Measurements from ENCODE around the gene WRAP53.

Gene WRAP53

GRCh38 chr17:7684851-7685532 is 3.3 kb upstream of the WRAP53 start:
- DNase-seq: no peak

- DNase-seq: peak; percentile 65 to 83 (median 76)
Observed at GRCh38 chr17:7685533-7686221, 2.6 kb upstream of the WRAP53 start.

DNA sequence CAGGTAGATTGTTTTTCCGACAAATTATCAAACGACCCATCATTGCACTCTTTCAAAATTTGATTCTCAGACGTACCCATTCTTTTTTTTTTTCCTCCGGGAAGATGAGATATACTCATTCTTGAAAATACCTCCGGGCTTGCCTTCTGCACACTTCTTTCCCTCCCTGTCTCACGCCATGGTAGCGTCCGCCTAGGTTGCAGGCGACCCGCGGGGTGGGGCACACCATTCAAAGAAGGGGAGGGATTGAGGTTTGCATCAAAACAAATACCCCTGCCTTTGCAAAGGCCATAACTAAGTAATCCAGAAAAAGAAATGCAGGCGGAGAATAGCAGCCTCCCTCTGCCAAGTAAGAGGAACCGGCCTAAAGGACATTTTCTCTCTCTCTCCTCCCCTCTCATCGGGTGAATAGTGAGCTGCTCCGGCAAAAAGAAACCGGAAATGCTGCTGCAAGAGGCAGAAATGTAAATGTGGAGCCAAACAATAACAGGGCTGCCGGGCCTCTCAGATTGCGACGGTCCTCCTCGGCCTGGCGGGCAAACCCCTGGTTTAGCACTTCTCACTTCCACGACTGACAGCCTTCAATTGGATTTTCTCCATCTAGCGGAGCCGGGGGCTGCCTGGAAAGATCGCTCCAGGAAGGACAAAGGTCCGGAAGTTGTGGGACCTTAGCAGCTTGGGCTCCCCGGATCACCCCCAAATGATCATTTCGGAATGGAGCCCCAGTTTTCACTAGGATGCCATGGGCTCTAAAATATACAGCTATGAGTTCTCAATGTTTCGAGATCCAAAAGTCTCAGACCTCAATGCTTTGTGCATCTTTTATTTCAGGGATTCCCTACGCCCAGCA is 1.8 kb upstream of the WRAP53 start:
- DNase-seq: peak; percentile 65 to 76 (median 68)

- peak; percentile 62 to 77 (median 69) for DNase-seq
Observed at GRCh38 chr17:7687072-7687907, 987 bp upstream of the WRAP53 start, which contains the start of gene TP53. TSS of gene TP53 (minus strand) at chr17:7687490. CDS start at chr17:7676594, 10,896 bp downstream.

- DNase-seq: no peak
Observed at GRCh38 chr17:7688808-7689316, 585 bp downstream of the WRAP53 start.

DNA sequence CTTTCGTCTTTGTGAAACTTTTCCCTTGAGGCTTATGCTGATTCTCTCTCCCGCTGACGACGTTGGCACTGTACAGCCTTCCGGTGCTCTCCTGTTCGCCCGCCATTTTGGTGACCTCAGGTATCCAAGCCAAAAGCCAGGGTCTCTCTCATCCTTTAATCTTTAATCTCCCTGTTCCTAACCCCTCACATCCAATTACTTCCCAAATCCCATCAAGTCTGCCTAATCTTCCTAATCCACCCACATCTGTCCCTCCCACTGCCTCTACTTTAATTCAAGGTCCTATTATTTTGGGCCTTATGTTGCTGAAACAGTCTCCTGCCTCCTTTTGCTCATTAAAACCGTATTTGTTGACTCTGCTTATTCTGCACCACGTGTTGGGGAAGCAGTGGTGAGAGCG is 7.3 kb downstream of the WRAP53 start:
- no peak for DNase-seq

DNA sequence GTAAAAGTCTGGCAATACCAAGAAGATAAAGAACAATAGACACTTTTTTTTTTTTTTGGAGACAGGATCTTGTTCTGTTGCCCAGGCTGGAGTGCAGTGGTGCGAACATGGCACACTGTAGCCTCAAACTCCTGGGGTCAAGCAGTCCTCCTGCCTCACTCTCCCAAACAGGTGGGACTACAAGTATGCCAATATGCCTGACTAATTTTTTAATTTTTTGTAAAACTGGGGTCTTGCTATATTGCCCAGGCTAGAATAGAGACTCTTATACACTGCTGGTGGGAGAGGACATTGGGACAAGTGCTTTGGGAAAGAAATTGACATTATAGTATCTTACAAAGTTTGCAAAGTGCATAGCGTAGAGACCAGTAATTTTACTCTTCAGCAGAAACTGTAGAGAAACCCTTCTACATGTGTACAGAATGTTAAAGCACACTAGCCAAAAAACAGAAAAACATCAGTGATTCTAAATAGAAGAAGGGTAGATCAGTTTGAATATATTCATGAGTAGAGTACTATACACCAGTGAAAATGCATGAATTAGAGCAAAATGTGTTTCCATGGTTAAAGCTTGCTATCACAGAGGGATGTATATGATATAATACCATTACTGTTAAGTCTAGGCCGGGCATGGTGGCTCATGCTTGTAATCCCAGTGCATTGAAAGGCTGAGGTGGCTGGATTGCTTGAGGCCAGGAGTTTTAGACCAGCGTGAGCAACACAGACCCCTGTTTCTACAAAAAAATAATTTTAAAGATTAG is 9.7 kb downstream of the WRAP53 start:
- DNase-seq: no peak

GRCh38 chr17:7700510-7700909 is 12.2 kb downstream of the WRAP53 start:
- no peak for DNase-seq

DNA sequence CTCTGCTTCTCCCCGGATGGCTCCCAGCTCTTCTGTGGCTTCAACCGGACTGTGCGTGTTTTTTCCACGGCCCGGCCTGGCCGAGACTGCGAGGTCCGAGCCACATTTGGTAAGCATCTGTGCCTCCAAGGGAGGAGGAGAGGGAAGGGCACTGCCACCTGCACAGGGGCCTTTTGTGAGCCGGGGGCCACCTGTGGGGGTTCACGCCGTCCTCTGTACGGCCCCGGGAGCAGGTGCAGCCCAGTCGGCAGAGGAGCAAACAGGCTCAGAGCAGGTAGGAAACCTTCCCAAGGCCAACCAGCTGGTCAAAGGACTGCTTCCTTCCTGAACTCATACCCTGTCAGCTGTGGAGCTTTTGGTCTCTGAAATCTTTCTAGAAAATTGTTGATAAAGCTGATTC is 13.4 kb downstream of the WRAP53 start:
- no peak for DNase-seq

- DNase-seq: no peak
Observed at GRCh38 chr17:7702776-7703175, 14.5 kb downstream of the WRAP53 start.

- no peak for DNase-seq
Observed at GRCh38 chr17:7703584-7704479, 15.6 kb downstream of the WRAP53 start.

- no peak for DNase-seq
Observed at GRCh38 chr17:7704601-7705268, 16.5 kb downstream of the WRAP53 start, which contains the start of gene EFNB3. TSS of gene EFNB3 (plus strand) at chr17:7705202. CDS start at chr17:7705599, 397 bp downstream.

DNA sequence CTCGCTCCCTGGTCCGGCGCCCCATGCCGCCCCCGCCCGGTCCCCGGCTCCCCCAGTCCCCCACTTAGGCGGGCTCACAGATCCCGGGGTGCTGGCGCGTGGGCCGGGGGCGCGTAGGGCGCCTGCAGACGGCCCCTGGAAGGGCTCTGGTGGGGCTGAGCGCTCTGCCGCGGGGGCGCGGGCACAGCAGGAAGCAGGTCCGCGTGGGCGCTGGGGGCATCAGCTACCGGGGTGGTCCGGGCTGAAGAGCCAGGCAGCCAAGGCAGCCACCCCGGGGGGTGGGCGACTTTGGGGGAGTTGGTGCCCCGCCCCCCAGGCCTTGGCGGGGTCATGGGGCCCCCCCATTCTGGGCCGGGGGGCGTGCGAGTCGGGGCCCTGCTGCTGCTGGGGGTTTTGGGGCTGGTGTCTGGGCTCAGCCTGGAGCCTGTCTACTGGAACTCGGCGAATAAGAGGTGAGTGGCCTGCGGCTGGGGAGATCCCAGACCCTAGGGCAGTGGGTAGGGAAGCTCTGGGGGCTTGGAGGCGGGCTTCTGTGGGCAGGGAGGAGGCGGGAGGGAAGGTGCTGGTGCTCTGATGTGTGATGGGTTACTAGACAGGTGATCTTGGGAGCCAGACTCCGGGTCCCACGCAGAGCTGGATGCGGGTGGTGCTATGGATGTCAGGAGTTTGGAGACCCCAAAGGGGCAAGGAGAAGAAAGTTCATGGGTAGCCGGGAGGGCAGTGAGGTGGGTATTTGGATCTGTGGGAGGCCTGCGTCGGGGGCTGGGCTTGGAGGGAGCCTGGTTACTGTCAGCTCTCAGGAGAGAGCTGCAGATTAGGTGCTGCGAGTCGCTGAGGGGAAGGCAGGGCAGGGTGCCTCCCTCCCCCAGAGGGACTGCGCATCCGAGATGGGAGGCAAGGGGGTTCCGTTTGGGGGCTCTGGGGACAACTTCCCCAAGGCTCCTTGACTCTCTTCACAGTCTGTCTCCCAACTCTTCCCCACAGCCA is 17.3 kb downstream of the WRAP53 start:
- no peak for DNase-seq

GRCh38 chr17:7706631-7707354 is 18.5 kb downstream of the WRAP53 start:
- no peak for DNase-seq

GRCh38 chr17:7707446-7707845 is 19.2 kb downstream of the WRAP53 start:
- no peak for DNase-seq

- no peak for DNase-seq
Observed at GRCh38 chr17:7707858-7708750, 19.8 kb downstream of the WRAP53 start.

DNA sequence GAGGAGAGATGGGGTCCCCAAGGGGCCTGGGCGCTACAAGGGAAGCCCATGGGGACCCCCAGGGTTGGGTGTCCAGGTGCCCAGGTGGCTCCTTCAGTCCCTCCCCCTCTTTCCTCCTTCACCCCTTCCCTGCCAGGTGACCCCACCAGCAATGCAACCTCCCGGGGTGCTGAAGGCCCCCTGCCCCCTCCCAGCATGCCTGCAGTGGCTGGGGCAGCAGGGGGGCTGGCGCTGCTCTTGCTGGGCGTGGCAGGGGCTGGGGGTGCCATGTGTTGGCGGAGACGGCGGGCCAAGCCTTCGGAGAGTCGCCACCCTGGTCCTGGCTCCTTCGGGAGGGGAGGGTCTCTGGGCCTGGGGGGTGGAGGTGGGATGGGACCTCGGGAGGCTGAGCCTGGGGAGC is 20.8 kb downstream of the WRAP53 start:
- DNase-seq: no peak

Data from activated naive CD4-positive, alpha-beta T cell (primary cell).